Stimulated activated CD8-positive, alpha-beta memory T cell treated with anti-CD3 and anti-CD28 coated beads, Interleukin-7, amount 100 ng/mL, for 1 hour (primary cell): ENCODE measurements around the gene SMARCB1.
"Not testable (repeated sequence)": the region's sequence is repeated elsewhere in the genome, so short reads cannot be mapped to it uniquely, and the experiment has no call there.

Source experiments
- DNase-seq, 2 donors: peaks; one replicate each; pipeline ENCODE4 v3.0.0-alpha.2; 2020; ENCODE audit warnings: low read depth in 2 of 2

SMARCB1 gene

DNA sequence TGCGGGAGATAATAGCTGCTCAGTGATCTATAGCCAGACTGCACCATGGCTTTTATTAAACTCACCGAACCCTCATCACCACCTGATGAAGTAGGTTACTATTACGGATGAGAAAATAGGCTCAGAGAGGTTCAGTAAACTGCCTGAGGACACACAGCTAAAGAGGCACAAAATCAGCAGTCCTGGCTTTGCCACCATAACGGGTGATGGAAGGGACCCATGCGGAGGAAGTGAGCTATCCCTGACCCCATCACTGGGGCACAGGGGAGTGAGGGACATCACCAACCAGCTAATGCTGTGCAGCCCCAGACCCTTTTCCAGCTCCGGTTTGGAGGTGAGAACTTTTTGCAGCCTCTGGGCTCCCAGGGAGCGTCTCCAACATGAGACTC, 59.3 kb downstream of the SMARCB1 start:
- DNase-seq, result no peak

DNA sequence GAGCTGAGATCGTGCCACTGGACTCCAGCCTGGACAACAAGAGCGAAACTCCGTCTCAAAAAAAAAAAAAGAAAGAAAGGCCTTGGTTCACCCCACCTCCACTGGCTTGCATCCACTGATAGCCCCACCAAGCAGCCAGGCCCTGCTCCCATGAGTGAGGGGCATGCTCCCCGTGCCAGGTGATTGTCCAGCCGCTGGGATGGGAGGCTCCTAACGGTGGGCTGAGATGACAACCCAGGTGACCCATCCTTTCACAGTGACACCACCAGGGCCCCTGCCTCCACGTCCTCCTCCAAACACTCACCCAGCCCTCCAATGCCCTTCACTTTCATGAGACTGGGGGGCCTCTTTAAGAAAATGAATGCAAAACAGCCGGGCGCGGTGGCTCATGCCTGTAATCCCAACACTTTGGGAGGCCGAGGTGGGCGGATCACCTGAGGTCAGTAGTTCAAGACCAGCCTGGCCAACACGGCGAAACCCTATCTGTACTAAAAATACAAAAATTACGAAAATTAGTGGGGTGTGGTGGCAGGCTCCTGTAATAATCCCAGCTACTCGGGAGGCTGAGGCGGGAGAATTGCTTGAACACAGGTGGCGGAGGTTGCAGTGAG, 60.6 kb downstream of the SMARCB1 start:
- DNase-seq, result no peak

DNA sequence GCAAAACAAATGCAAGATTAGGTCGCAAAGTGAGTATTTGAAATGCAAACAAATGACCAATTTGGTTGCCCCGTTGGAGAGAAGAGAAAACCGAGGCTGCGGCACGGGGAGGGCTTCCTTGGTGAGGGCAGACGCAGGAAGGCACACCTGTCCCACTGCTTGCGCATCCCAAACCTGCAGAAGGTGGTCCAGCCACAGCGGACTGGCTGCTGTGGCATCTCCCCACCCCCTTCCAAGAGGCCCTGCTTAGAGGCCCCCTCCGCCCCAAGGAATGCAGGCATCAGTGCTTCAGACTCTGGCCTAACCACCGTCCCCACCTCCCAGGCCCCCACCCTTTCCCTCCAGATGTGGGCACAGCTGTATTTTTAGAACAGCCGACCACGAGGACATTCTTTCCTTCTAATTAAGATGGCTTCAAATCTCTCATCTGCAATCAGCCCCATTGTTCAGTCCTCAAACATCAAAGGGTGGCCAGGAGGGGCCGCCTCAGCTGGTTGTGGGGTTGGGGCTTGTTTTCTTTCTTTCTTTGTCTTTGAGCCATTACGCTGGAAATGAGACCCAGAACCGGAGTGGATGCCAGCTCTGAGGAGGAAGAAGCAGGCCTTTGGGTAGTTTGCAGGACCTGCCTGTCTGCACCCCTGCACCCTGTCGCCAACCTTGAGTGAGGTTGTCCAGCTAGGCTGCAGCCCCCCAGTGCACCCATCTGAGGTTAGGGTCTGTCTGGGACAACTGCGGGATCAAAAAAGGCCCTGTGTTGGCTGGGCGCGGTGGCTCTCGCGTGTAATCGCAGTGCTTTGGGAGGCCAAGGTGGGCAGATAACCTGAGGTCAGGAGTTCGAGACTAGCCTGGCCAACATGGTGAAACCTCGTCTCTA, 61.5 kb downstream of the SMARCB1 start:
- DNase-seq, result no peak

DNA sequence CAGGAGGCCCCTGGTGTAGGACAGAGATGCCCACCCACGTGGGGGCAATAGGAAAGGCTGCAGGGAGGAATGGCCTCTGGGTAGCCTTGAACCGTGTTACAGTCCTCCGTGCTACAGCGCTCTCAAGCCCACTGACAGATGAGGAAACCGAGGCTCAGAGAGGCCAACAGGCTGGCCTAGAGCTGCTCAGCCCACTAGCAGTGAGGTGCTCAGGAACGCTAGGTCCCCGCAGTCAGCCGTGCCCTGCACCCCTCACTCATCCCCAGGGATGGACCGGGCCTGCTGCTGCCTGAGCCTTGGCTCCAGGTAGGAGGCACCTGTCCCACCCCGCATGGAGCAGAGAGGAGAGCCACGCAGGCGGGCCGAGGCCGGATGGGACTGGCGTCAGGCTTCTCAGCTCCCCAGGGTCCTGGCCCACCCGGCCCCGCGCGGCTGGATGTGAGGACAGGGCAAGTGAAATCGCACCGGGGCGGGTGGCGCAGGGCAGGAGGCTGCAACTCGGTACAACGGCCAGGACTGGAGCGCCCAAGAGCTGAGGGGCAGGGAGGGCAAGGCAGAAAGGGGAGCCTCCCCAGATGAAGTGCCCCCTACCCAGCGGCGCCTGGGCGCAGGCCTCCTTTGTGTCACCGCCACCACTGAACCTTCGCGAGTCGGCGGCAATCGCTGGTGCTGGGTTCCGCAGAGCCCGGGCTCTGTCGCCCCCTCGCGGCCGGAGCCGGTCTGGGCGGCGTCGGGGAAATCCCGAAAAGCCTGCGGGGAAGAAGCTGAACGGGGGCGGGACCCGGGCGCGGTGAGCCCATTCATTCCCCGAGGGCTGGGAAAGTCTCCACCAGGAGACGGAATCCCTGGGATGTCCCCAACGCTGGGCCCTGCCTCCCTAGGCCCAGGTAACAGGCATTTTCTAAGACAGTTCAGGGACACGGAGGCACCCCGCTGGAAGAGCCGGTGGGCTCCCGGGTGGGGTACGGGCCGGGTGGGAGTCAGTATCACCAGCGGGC, 62.5 kb downstream of the SMARCB1 start:
- peak; percentile 74 to 76 for DNase-seq

DNA sequence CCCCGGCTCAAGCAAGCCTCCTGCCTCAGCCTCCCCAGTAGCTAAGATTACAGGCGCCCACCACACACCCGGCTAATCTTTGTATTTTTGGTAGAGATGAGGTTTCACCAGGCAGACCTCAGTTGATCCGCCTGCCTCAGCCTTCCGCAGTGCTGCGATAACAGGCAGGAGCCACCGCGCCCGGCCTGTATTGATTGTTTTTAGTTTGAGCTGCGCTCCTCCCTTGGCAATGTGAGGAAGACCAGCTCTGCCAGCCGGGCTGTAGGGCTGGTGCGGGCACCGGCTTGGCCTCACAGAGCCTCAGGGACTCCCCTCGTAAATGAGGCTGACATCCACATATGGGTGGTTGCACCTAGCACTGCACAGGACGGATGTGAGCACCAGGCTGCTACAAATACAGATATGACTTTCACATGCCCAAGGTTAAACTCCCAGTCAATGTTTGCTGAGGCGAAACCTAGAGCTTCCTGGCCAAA, 63.4 kb downstream of the SMARCB1 start:
- no peak for DNase-seq

DNA sequence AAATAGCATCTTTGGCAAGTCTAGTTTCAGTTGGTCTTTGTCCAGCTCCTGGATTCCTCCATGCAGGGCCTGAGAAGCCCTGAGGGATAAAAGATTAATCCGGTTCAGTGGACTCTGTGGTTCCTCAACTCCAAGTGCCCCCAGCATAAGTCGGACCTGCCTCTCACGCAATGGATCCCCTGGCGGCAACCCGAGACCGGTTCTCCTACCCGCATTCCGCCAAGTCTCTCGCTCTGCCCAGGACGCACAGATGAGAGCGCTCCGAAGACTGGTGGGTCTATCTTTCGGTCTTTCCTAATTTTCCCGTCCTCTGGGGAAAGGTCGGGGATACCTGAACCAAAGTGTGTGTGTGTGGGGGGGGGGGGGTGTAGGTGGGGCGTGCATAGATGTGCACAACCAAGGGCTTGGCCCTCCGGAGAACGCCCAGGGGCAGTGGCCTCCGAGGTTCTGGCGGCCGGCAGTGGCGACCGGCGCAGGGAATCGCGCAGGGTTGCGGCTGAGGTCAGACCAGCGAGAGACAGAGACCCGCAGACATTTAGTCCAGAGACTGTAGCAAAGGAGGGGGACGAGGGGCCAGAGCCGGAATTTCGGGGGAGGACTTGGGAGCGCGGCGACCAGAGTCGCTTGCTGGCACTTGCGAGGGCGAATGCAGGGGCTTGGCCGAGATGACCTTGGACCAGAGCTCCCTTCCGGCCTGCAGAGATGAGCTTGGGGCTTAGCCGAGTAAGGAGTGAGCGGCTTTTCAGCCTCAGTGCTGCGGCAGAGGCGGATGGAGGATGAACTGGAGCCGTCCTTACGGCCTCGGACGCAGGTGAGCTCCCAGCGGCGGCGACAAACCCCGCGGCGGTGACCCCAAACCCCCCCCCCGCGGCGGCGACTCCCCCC, 70.2 kb downstream of the SMARCB1 start:
- DNase-seq, result no peak

DNA sequence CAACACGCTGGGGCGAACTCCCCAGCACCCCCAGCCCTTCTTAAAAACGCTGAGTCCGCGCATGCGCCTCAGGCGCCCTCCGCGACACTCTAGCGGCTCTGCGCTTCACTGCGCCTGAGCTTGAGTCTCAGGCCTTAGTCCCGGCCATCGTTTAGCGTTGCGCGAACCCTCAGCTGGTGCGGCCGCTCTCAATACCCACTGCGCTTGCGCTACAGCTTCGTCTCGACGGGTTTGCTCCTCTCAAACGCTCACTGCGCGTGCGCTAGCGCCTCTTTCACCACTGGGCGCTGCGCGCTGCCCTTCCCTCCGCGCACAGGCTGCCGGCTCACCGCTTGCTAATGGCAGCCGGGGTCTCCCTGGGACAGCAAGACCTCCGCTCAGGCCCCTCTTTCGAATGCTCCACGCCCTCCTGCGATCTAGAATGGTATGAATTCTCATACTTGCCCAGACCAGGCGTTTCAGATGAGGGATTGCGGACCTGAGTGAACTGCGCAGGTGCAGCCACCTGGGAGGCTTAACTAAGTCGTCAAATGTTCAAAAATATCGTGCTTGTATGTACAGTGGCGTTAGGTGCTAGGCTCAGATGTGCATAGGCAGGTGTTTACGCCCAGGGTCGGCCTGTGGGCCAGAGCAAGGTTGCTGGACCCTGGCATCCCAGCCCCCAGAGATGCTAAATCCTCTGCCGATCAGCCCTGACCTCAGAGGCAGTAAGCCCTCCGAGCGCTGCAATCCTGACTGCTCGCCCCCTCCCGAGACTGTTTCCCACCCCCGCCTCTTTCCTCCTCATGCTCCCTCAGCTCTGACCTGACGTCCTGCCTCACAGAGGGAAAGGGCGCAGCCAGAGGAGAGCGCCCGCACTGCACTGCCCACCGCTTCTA, 71.1 kb downstream of the SMARCB1 start, which contains the start of gene SLC2A11:
SLC2A11 (plus strand) TSS at position 270 of the 878 bp plus-strand sequence; CDS start at position 395, 125 bp downstream.
- DNase-seq, result peak; percentile 84 to 86

DNA sequence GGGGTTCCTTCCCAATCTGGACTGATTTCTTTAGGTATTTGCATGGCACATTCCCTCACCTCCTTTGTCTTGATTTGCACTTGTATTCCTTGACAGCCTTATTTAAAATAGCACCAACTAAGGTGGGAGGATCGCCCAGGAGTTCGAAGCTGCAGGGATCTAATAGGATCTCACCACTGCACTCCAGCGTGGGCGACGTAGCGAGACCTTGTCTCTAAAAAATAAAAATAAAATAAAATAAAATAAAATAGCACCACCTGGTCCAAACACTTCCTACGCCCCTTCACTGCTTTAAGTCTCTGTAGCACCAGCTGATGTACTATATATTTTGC, 71.7 kb downstream of the SMARCB1 start:
- DNase-seq, result no peak

DNA sequence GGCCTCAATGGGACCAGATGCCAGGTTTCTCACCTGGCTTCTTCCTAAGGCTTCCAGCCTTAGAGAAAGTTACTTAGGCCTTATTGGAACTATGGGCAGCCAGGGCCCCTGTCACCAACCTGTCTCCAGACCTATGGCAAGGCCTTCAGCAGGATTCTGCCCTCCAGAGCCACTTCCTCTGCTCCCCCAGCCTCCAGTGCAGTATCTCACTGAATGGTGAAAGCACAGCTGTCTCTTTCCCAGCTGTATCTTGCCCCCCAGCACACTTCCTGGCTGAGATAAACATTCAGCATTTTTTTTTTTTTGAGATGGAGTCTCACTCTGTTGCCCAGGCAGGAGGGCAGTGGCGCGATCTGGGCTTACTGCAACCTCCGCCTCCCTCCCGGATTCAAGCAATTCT, 72.4 kb downstream of the SMARCB1 start:
- DNase-seq, result no peak

DNA sequence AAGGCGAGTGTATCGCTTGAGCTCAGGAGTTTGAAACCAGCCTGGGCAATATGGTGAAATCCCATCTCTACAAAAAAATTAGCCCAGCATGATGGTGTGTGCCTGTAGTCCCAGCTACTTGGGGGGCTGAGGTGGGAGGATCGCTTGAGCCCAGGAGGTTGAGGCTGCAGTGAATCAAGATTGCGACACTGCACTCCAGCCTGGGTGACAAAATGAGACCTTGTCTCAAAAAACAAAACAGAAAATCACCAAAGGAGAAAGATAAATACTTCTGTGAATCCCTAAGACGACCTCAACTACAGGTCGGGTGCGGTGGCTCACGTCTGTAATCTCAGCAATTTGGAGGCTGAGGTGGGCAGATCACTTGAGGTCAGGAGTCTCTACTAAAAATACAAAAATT, 73.4 kb downstream of the SMARCB1 start:
- DNase-seq, result not testable (repeated sequence)

DNA sequence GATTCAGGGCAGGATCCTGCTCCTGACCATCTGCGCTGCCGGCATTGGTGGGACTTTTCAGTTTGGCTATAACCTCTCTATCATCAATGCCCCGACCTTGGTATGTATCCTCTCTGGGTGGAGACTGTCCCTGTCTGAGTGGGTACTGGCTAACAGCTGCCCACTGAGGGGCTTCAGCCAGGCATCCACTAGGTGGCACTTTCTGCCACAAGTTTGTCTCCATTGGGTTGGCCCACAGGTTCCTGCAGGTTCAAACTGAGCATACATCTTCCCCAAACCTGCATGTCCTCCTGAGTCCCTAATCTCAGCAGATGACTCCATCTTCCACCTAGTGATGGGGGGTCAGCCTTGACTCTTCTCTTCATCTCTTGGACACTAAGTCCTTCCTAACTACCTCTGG, 75.3 kb downstream of the SMARCB1 start:
- no peak for DNase-seq

DNA sequence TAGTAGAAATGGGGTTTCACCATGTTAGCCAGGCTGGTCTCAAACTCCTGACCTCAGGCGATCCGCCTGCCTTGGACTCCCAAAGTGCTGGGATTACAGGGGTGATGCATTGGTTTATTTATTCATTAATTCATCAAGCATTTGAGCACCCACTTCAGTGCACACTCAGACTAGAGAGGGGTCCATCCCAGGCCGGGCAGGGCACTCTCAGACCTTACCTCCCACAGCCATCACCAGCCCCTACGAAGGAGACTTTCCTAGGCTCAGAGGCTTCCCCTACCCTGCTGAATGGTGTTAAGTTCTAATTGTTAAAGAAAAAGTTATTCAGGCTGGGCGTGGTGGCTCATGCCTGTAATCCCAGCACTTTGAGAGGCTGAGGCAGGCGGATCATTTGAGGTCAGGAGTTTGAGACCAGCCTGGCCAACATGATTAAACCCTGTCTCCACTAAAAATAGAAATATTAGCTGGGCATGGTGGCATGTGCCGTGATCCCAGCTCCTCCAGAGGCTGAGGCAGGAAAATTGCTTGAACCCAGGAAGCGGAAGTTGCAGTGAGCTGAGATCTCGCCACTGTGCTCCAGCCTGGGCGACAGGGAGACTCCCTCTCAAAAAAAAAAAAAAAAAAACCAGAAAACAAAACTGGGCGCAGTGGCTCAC, 77.9 kb downstream of the SMARCB1 start:
- DNase-seq, result not testable (repeated sequence)

DNA sequence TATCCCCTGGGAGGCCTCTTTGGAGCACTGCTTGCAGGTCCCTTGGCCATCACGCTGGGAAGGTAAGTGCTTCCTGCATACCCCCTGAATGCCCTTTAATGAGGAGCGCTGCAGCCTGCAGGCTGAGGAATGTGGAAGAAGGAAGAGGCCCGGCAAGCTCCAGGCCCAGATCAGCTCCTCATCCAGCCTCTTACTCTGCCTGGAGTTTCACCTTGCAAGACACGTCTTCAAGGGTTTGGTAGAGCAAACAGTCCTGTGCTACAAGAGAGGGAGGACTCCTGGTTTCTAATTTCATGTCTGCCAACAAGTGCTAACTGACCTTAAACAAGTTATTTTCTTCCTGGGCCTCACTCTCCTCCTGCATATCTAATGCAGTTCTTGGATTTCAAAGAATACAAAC, 81.8 kb downstream of the SMARCB1 start:
- DNase-seq, result no peak

DNA sequence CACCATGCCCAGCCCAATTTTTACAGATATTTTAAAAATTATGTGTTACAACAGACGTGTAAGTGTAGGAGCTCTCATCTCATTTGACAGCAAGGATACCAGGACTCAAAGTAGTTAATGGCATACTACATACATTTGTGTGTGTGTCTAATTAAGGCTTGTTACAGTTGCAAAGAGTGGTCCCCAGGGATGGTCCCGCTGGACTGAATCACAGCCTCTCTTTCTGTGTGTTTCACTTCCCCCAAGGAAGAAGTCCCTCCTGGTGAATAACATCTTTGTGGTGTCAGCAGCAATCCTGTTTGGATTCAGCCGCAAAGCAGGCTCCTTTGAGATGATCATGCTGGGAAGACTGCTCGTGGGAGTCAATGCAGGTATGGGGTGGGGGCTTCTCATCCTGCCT, 88.1 kb downstream of the SMARCB1 start:
- no peak for DNase-seq

DNA sequence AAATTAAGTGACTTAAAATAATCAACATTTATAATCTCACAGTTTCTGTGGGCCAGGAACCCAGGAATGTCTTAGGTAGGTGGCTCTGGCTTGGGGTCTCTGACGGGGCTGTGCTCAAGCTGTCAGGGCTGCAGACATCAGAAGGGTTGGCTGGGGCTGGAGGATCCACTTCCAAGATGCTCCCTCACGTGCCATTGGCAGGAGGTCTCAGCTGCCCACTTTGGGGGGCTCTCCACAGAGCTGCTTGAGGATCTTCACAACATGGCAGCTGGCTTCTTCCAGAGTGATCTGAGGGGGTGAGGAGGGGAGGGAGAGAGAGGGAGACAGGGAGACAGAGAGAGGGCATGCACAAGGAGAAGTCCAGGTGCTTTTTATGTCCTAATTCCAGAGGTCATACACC, 89.0 kb downstream of the SMARCB1 start:
- DNase-seq, result no peak

DNA sequence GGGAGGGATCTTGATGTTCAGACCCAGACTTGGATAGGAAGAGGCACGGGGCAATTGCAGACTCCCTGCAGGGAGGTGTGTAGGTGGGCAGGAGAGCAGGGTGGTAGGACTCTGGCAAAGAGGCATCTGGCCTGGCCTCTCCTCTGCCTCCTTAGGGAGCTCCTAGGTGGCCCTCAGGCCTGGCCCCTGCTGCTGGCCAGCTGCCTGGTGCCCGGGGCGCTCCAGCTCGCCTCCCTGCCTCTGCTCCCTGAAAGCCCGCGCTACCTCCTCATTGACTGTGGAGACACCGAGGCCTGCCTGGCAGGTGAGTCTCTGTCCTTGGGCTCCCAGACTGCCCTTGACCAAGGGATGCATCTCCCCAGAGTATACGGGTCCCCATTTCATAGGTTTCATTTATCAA, 90.8 kb downstream of the SMARCB1 start:
- no peak for DNase-seq

DNA sequence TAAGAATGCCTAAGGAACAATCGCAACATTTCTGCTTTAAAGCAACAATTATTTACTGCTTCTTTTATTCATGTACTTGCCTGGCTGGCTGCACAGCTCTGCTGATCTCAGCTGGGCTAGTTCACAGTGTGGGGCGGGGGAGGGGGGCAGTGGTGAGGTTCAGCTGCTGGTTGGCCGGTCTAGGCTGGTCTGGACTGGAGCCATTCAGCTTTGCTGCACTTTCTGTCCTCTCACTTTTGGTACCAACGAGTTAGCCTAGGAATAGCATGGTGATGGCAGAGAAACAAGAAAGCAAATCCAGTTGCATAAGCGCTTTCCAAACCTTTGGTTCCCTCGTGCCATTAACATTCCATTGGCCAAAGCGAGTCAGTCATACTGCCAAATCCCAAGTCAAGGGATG, 91.5 kb downstream of the SMARCB1 start:
- DNase-seq, result no peak

DNA sequence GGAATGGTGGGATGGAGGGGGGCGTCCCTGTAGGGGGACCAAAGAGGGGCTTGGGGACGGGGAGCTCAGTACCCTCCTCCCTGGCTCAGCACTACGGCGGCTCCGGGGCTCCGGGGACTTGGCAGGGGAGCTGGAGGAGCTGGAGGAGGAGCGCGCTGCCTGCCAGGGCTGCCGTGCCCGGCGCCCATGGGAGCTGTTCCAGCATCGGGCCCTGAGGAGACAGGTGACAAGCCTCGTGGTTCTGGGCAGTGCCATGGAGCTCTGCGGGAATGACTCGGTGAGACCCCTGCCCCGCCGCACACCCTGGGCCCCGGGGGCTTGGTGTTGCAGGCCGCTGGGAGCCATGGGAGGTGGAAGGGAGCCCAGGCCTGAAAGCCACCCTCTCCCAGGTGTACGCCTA, 95.6 kb downstream of the SMARCB1 start:
- no peak for DNase-seq

DNA sequence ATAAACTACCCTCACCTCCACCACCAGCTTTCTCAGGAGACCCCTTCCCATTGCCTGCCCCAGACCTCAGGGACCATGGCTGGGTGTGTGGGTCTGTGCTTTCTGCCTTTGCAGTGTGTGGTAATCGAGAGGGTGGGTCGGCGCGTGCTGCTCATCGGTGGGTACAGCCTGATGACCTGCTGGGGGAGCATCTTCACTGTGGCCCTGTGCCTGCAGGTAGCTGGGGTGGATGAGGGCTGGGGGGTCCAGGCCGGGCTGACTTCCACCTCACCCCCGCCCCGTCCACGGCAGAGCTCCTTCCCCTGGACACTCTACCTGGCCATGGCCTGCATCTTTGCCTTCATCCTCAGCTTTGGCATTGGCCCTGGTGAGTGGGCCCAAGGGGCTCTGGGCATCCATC, 96.9 kb downstream of the SMARCB1 start:
- no peak for DNase-seq

DNA sequence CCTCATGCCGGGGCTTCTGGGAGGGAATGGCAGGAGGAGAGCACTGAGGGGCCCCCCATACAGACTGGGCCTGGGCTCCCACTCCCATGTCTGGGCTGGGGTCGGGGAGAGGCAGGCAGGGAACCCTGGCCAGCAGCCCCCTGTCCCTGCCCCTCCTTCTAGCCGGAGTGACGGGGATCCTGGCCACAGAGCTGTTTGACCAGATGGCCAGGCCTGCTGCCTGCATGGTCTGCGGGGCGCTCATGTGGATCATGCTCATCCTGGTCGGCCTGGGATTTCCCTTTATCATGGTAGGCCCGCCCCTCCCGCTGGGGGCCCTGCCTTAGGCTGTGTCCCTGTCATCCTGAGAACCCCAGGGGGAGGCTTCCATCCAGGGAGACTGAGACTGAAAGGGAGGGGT, 97.4 kb downstream of the SMARCB1 start:
- DNase-seq, result no peak
